Peyer's patch (tissue), 4 donors: Measurements from ENCODE around the gene VPS39. TPM values are rescaled to one million over a fixed set of nuclear protein-coding genes. Genes with fewer than 3 reads are reported as not detected.
A peak's percentile ranks its signal among the peaks of the same experiment; 100 is the strongest.

Source experiments
- DNase-seq, 3 donors: peaks; one replicate each; pipeline ENCODE4 v3.0.0-alpha.2; 2017 to 2019
- H3K27ac ChIP-seq, 4 donors: fragments of 200-600 bp; sonication (generic); one replicate each; pipeline ENCODE4 v1.5.1; 2016 to 2019
- H3K27me3 ChIP-seq, 2 donors: fragments of 200-600 bp; sonication (generic); one replicate each; pipeline ENCODE4 v1.5.1; 2019
- H3K36me3 ChIP-seq, 3 donors: fragments of 200-600 bp; sonication (generic); one replicate each; pipeline ENCODE4 v1.5.1; 2016 to 2019
- H3K4me1 ChIP-seq, 4 donors: fragments of 200-600 bp; sonication (generic); one replicate each; pipeline ENCODE4 v1.5.1; 2016 to 2019
- H3K4me3 ChIP-seq, 4 donors: fragments of 200-600 bp; sonication (generic); 1 replicate in 3 of 4; 2 replicates in 1 of 4; pipeline ENCODE4 v1.5.1; 2016 to 2019; ENCODE audit warnings: mild to moderate bottlenecking in 1 of 4
- H3K9me3 ChIP-seq, 4 donors: fragments of 200-600 bp; sonication (generic); one replicate each; pipeline ENCODE4 v1.5.1; 2016 to 2019; ENCODE audit warnings: mild to moderate bottlenecking in 1 of 4
- POLR2A ChIP-seq, 2 donors: fragments of 450-650 bp; IDR thresholded peaks; one replicate each; pipeline ENCODE4 v1.5.1; 2017; ENCODE audit warnings: antibody characterized with exemption in 2 of 2, mild to moderate bottlenecking in 2 of 2, moderate library complexity in 2 of 2
- total RNA-seq, 4 donors: library from RNA; depleted of rRNA; stranded (reverse); fragments of >200 nt; gene quantifications; one replicate each; pipeline ENCODE4 v1.1.0, GENCODE V29; 2016
- TF ChIP-seq, protein P1 (sequence below), 6 experiments: fragments of 450-650 bp in 4 of 6; fragments of 200-600 bp in 2 of 6; sonication (generic) in 1 of 6; IDR thresholded peaks; one replicate each; pipeline ENCODE4 v1.5.1; 2017 to 2019; ENCODE audit warnings: antibody characterized with exemption in 6 of 6, mild to moderate bottlenecking in 3 of 6, moderate library complexity in 1 of 6

The VPS39 gene
- total RNA-seq, 4 donors from 2014 or later: 141 to 314 (median 192) TPM

DNA sequence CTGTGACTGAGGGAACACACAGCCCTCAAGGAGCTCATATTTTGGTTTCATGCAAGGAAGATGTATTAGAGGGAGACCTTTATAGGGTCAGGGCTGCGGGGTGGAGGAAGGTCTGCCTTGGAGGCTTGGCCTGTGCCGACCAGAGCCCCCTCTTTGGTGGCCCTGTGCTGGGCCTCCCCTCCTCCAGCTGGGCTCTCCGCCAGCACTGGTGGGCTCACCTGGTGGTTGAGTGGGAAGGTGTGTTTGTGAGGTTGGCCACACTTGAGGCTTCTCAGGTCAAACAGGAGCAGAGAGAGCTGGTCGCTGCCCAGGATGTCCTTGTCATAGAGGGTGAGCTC is 54.3 kb downstream of the VPS39 start:
- DNase-seq: peak in 1 of 3 donors; percentile 34
- Histone ChIP-seq H3K4me1 (no peaks in the 10 kb centered on the region), H3K27ac (no peak overlapping the region), H3K9me3 (no peaks in the 10 kb centered on the region), H3K27me3 (no peaks in the 10 kb centered on the region), H3K4me3 (no peak overlapping the region), H3K36me3 (peaks cover 0 to 2% (median 0%) of the 10 kb centered on the region in 3 donors)
- no peak for TF ChIP-seq POLR2A (IDR thresholded peaks at IDR 0.05)
- TF ChIP-seq, protein P1, sequence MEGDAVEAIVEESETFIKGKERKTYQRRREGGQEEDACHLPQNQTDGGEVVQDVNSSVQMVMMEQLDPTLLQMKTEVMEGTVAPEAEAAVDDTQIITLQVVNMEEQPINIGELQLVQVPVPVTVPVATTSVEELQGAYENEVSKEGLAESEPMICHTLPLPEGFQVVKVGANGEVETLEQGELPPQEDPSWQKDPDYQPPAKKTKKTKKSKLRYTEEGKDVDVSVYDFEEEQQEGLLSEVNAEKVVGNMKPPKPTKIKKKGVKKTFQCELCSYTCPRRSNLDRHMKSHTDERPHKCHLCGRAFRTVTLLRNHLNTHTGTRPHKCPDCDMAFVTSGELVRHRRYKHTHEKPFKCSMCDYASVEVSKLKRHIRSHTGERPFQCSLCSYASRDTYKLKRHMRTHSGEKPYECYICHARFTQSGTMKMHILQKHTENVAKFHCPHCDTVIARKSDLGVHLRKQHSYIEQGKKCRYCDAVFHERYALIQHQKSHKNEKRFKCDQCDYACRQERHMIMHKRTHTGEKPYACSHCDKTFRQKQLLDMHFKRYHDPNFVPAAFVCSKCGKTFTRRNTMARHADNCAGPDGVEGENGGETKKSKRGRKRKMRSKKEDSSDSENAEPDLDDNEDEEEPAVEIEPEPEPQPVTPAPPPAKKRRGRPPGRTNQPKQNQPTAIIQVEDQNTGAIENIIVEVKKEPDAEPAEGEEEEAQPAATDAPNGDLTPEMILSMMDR (IDR thresholded peaks at IDR 0.05): no peak

DNA sequence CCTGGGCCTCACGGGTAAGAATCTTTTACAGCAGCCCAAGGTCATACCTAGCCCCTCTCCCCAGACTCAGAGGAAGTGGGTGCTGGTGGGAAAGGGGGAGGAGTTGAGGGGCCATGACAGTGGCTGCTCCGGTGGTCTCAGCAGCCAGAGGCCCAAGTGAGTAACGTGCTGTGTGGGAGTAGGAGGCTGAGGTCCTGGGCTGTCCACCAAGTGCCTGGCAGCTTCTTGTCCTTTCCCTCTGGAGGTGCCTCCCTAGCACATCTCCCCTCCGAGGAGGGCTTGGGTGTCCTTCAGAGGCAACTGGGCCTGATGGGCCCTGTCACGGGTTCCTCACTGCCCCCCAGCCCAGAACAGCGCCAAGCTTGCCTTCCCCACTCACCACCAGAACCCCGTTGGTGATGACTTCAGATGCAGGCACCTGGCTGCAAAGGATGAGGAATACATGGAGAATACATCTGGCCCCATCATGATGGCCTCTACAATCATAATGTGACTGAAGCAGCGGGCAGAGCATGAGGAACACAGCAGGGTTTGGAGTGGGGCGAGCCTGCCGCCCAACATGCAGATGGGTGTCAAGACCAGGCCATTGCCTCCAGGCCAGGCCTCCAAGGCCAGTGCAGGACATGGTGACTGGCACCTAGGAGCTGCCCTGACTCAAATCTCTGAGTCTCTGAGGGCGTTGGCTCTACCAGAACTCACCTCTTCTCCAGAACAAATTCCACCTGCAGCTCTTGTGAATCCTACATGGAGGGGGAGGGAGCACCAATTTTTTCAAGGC is 55.0 kb downstream of the VPS39 start:
- Histone ChIP-seq H3K27ac (no peak overlapping the region), H3K4me1 (no peaks in the 10 kb centered on the region), H3K36me3 (no peaks in the 10 kb centered on the region), H3K27me3 (no peaks in the 10 kb centered on the region), H3K4me3 (no peak overlapping the region), H3K9me3 (no peaks in the 10 kb centered on the region)
- no peak for TF ChIP-seq POLR2A (IDR thresholded peaks at IDR 0.05)
- TF ChIP-seq, protein P1 (IDR thresholded peaks at IDR 0.05): no peak
- DNase-seq: peak in 1 of 3 donors; percentile 27

DNA sequence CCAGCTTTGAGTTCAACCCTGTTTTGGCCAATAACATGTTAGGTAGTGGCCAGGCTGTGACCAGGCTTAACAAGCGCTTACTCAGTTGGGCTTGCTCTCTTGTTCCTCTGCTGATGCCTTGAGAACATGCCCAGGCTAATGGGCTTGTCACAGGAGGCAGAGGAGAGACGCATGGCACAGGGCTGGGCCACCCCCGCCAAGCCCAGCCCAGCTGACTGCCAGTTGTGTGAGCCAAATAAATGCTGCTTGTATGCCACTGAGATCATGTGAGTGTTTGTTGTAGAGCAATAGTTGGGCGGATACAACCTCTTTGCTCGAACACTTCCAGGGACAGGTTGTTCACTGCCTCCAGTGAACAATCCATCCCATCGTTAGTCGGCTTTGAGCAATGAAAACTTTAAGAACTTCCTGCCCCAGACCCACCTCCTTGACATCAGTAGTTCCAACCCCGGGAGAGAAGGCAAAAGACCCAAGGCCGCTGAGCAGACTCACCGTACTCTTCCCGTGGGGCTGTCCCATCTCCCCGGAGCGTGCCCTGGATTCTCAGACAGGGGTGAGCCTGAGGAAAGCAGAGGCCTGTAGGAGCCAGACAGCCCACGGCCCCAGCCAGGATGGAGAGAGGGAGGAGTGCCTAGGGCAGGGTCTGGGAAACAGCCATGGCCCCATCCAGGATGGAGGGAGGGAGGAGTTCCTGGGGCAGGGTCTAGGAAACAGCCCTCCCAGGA is 55.7 kb downstream of the VPS39 start:
- Histone ChIP-seq H3K27me3 (no peaks in the 10 kb centered on the region), H3K36me3 (no peaks in the 10 kb centered on the region), H3K9me3 (no peaks in the 10 kb centered on the region), H3K4me3 (no peak overlapping the region), H3K4me1 (no peaks in the 10 kb centered on the region), H3K27ac (no peak overlapping the region)
- peak in 1 of 3 donors; percentile 40 for DNase-seq
- TF ChIP-seq, protein P1 (IDR thresholded peaks at IDR 0.05): no peak
- no peak for TF ChIP-seq POLR2A (IDR thresholded peaks at IDR 0.05)

DNA sequence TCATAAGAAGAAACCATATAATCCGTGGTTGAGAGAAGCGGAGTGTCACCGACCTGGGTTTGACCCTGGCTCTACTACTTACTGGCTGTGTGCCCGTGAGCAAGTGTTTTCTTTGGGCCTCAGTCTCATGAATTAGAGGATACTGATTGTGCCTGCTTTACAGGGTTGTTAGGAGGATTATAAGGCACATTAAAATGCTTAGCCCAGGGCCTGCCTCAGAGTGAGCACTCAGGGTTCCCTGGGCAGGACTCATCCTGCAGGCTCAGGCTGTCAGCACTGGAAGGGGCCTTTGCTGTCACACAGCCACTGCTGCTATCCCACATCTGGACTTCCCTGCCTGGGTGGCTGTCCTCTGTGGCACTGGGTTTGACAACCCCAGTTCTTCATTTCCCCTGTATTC is 56.4 kb downstream of the VPS39 start:
- no peak overlapping the region for H3K4me3 ChIP-seq
- H3K27me3 ChIP-seq: no peaks in the 10 kb centered on the region
- no peaks in the 10 kb centered on the region for H3K36me3 ChIP-seq
- H3K9me3 ChIP-seq: no peaks in the 10 kb centered on the region
- no peak for TF ChIP-seq POLR2A (IDR thresholded peaks at IDR 0.05)
- TF ChIP-seq, protein P1 (IDR thresholded peaks at IDR 0.05): no peak
- DNase-seq: peak in 1 of 3 donors; percentile 31
- H3K4me1 ChIP-seq: no peaks in the 10 kb centered on the region
- no peak overlapping the region for H3K27ac ChIP-seq

DNA sequence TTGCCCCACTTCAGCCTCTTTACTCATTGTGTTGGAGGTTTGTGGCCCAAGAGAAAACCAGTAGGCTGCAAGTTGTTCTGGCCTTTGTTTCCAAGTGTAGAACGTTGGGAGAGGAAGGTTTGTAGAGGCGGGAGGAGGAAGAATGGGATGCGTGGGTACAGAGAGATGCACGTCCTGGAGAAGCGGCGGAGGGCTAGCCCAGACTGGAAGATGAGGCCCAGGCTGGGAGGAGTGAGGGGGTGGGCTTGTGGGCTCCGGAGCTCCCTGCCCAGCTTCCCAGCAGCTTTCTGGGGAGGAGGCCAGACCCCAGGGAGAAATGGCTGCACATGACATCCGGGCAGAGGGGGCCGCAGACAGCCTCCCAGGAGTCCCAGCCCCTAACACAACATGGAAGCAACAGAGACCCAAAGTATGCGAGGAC is 57.0 kb downstream of the VPS39 start:
- no peak for DNase-seq
- Histone ChIP-seq H3K27ac (no peak overlapping the region), H3K36me3 (no peaks in the 10 kb centered on the region), H3K4me3 (no peak overlapping the region), H3K4me1 (no peaks in the 10 kb centered on the region), H3K9me3 (no peaks in the 10 kb centered on the region), H3K27me3 (no peaks in the 10 kb centered on the region)
- TF ChIP-seq, protein P1 (IDR thresholded peaks at IDR 0.05): no peak
- TF ChIP-seq POLR2A (IDR thresholded peaks at IDR 0.05): no peak
